NB4 (cell line): Measurements from ENCODE around the gene FDX2.

ENCODE experiments used
- CTCF ChIP-seq: IDR thresholded peaks from one replicate; pipeline ENCODE4 v1.5.1; 2012; ENCODE audit warnings: low read depth, low read length
- POLR2A ChIP-seq: IDR thresholded peaks from 2 replicates; pipeline ENCODE4 v1.6.1; 2011; ENCODE audit warnings: mild to moderate bottlenecking; ENCODE audit not compliant: insufficient read length; ENCODE audit errors: extremely low read depth

- TF ChIP-seq CTCF (no peak), POLR2A (no peak)
Observed at GRCh38 chr19:10317045-10317856, 1.4 kb upstream of the FDX2 start.
